WTC11 (cell line): ENCODE results near the gene MAP4. TPM values are rescaled to one million over a fixed set of nuclear protein-coding genes. Genes with fewer than 3 reads are reported as not detected.
"Not testable (repeated sequence)": the region's sequence is repeated elsewhere in the genome, so short reads cannot be mapped to it uniquely, and the experiment has no call there.

Source experiments
- ATAC-seq: fragments of 200-7000 bp; cut with Tn5 transposase; 2 replicates; pipeline ENCODE4 v1.10.0; 2021; ENCODE audit warnings: mild to moderate bottlenecking, moderate library complexity
- CTCF ChIA-PET: fragments of 300-600 bp; sonication (Branson Sonifier 250); formaldehyde crosslinking; loops from one replicate; lab custom pipeline; 2021; ENCODE audit warnings: antibody characterized with exemption; lab: Charles Lee
- POLR2A ChIA-PET: fragments of 350-600 bp; sonication (Branson Sonifier 250); formaldehyde crosslinking; loops from one replicate; lab custom pipeline; 2021; ENCODE audit warnings: antibody characterized with exemption; lab: Charles Lee
- DNase-seq: peaks from one replicate; pipeline ENCODE4 v3.0.0; 2021; ENCODE audit warnings: low spot score
- H3K27ac Mint-ChIP-seq: 2 replicates; pipeline ENCODE4 v1.8.0; 2021; ENCODE audit warnings: mixed read lengths
- H3K27me3 Mint-ChIP-seq: 2 replicates; pipeline ENCODE4 v1.8.0; 2021; ENCODE audit warnings: low read depth, mild to moderate bottlenecking, moderate library complexity, mixed read lengths
- H3K36me3 Mint-ChIP-seq: 2 replicates; pipeline ENCODE4 v1.8.0; 2021; ENCODE audit warnings: mixed read lengths
- H3K4me1 Mint-ChIP-seq: 2 replicates; pipeline ENCODE4 v1.8.0; 2022; ENCODE audit warnings: mixed read lengths
- H3K4me3 Mint-ChIP-seq: 2 replicates; pipeline ENCODE4 v1.8.0; 2021; ENCODE audit warnings: mild to moderate bottlenecking, moderate library complexity, mixed read lengths
- H3K9me3 Mint-ChIP-seq: 2 replicates; pipeline ENCODE4 v1.8.0; 2021; ENCODE audit warnings: mixed read lengths
- ESRRA ChIP-seq: sonication (generic); formaldehyde crosslinking; IDR thresholded peaks from 2 replicates; pipeline ENCODE4 v1.8.1; 2022; ENCODE audit warnings: mild to moderate bottlenecking, missing genetic modification reagents, borderline replicate concordance
- FOXP1 ChIP-seq: sonication (generic); formaldehyde crosslinking; IDR thresholded peaks from 2 replicates; pipeline ENCODE4 v1.8.0; 2022; ENCODE audit warnings: missing genetic modification reagents, mild to moderate bottlenecking, moderate library complexity, borderline replicate concordance
- MYBL2 ChIP-seq: sonication (generic); formaldehyde crosslinking; IDR thresholded peaks from 2 replicates; pipeline ENCODE4 v1.8.1; 2023; ENCODE audit warnings: mild to moderate bottlenecking, moderate library complexity, missing genetic modification reagents
- NFYB ChIP-seq: sonication (generic); formaldehyde crosslinking; conservative IDR thresholded peaks from 2 replicates; pipeline ENCODE4 v1.8.0; 2022; ENCODE audit warnings: low read depth, missing genetic modification reagents
- ZNF121 ChIP-seq: sonication (generic); formaldehyde crosslinking; IDR thresholded peaks from 2 replicates; pipeline ENCODE4 v1.8.0; 2023; ENCODE audit warnings: missing genetic modification reagents
- ZNF317 ChIP-seq: sonication (generic); formaldehyde crosslinking; IDR thresholded peaks from 2 replicates; pipeline ENCODE4 v1.8.1; 2023; ENCODE audit warnings: low read depth, mild to moderate bottlenecking, moderate library complexity, missing genetic modification reagents, borderline replicate concordance
- total RNA-seq: library from RNA; stranded (reverse); gene quantifications from 3 replicates; pipeline ENCODE4 v1.2.3, GENCODE V29; 2021
- TF ChIP-seq, protein P1 (sequence below): sonication (generic); formaldehyde crosslinking; IDR thresholded peaks from 2 replicates; pipeline ENCODE4 v1.8.1; 2023; ENCODE audit warnings: mild to moderate bottlenecking, missing genetic modification reagents
- TF ChIP-seq, protein P2 (sequence below): sonication (generic); formaldehyde crosslinking; conservative IDR thresholded peaks from 2 replicates; pipeline ENCODE4 v1.8.1; 2023; ENCODE audit warnings: mild to moderate bottlenecking, low read depth, missing genetic modification reagents, moderate library complexity
- TF ChIP-seq, protein P3 (sequence below): sonication (generic); formaldehyde crosslinking; IDR thresholded peaks from 2 replicates; pipeline ENCODE4 v1.8.1; 2023; ENCODE audit warnings: mild to moderate bottlenecking, missing genetic modification reagents
- TF ChIP-seq, protein P4 (sequence below): sonication (generic); formaldehyde crosslinking; IDR thresholded peaks from 2 replicates; pipeline ENCODE4 v1.8.1; 2023; ENCODE audit warnings: mild to moderate bottlenecking, moderate library complexity, missing genetic modification reagents
- TF ChIP-seq, protein P5 (sequence below): fragments of 250-450 bp; sonication (Bioruptor Pico); IDR thresholded peaks from 2 replicates; pipeline ENCODE4 v2.1.2; 2022; ENCODE audit warnings: mild to moderate bottlenecking, moderate library complexity
- TF ChIP-seq, protein P6 (sequence below): fragments of 250-450 bp; sonication (Bioruptor Pico); IDR thresholded peaks from 2 replicates; pipeline ENCODE4 v1.9.0; 2021; ENCODE audit warnings: mild to moderate bottlenecking

Gene MAP4
- total RNA-seq, 1 experiment from 2014 or later, result 199 TPM

DNA sequence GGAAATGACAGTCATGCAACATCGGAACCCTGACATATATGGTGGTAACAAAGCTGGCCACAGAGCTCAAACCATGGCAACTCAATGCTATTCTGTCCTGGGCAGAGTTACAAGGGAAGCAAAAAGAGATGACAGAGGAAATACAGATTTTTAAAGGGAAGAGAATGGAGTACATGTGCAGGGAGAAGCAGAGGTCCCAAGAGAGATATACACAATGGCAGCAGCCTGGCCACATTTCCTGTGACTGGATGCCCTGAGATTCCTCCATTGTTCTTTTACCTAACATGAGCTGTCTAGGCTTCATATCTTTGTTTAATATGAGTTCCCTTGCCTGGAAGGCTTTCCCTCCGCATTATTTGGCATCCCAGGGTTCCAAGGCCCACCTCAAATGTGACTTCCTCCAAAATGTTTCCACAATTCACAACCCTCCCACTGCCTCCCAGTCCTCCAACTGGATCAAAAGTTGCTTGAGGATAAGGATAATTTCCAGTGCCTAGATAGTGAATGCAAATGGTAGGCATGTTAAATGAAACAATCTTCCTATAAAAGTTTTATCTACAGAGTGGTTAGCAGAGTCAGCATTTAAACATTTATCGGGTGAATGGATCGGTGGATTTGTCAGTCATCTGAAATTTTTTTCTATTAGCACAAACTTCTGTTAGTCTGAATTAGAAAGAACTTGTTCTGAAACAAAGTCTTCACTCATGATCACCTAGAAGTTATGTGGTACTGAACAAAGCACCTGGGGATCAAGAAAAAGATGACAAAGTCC, 127.0 kb downstream of the MAP4 start (continued):
- TF ChIP-seq, protein P1, sequence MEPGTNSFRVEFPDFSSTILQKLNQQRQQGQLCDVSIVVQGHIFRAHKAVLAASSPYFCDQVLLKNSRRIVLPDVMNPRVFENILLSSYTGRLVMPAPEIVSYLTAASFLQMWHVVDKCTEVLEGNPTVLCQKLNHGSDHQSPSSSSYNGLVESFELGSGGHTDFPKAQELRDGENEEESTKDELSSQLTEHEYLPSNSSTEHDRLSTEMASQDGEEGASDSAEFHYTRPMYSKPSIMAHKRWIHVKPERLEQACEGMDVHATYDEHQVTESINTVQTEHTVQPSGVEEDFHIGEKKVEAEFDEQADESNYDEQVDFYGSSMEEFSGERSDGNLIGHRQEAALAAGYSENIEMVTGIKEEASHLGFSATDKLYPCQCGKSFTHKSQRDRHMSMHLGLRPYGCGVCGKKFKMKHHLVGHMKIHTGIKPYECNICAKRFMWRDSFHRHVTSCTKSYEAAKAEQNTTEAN (CRISPR knock-in tag), result no peak
- no peak for TF ChIP-seq ZNF317 (CRISPR knock-in tag)
- no peak for TF ChIP-seq MYBL2
- TF ChIP-seq, protein P2, sequence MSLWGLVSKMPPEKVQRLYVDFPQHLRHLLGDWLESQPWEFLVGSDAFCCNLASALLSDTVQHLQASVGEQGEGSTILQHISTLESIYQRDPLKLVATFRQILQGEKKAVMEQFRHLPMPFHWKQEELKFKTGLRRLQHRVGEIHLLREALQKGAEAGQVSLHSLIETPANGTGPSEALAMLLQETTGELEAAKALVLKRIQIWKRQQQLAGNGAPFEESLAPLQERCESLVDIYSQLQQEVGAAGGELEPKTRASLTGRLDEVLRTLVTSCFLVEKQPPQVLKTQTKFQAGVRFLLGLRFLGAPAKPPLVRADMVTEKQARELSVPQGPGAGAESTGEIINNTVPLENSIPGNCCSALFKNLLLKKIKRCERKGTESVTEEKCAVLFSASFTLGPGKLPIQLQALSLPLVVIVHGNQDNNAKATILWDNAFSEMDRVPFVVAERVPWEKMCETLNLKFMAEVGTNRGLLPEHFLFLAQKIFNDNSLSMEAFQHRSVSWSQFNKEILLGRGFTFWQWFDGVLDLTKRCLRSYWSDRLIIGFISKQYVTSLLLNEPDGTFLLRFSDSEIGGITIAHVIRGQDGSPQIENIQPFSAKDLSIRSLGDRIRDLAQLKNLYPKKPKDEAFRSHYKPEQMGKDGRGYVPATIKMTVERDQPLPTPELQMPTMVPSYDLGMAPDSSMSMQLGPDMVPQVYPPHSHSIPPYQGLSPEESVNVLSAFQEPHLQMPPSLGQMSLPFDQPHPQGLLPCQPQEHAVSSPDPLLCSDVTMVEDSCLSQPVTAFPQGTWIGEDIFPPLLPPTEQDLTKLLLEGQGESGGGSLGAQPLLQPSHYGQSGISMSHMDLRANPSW, result no peak
- TF ChIP-seq, protein P3, sequence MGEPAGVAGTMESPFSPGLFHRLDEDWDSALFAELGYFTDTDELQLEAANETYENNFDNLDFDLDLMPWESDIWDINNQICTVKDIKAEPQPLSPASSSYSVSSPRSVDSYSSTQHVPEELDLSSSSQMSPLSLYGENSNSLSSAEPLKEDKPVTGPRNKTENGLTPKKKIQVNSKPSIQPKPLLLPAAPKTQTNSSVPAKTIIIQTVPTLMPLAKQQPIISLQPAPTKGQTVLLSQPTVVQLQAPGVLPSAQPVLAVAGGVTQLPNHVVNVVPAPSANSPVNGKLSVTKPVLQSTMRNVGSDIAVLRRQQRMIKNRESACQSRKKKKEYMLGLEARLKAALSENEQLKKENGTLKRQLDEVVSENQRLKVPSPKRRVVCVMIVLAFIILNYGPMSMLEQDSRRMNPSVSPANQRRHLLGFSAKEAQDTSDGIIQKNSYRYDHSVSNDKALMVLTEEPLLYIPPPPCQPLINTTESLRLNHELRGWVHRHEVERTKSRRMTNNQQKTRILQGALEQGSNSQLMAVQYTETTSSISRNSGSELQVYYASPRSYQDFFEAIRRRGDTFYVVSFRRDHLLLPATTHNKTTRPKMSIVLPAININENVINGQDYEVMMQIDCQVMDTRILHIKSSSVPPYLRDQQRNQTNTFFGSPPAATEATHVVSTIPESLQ (CRISPR knock-in tag), result no peak
- TF ChIP-seq, protein P4, sequence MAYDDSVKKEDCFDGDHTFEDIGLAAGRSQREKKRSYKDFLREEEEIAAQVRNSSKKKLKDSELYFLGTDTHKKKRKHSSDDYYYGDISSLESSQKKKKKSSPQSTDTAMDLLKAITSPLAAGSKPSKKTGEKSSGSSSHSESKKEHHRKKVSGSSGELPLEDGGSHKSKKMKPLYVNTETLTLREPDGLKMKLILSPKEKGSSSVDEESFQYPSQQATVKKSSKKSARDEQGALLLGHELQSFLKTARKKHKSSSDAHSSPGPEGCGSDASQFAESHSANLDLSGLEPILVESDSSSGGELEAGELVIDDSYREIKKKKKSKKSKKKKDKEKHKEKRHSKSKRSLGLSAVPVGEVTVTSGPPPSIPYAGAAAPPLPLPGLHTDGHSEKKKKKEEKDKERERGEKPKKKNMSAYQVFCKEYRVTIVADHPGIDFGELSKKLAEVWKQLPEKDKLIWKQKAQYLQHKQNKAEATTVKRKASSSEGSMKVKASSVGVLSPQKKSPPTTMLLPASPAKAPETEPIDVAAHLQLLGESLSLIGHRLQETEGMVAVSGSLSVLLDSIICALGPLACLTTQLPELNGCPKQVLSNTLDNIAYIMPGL (CRISPR knock-in tag), result no peak
- TF ChIP-seq, protein P5, sequence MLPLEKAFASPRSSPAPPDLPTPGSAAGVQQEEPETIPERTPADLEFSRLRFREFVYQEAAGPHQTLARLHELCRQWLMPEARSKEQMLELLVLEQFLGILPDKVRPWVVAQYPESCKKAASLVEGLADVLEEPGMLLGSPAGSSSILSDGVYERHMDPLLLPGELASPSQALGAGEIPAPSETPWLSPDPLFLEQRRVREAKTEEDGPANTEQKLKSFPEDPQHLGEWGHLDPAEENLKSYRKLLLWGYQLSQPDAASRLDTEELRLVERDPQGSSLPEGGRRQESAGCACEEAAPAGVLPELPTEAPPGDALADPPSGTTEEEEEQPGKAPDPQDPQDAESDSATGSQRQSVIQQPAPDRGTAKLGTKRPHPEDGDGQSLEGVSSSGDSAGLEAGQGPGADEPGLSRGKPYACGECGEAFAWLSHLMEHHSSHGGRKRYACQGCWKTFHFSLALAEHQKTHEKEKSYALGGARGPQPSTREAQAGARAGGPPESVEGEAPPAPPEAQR (CRISPR knock-in tag), result no peak

DNA sequence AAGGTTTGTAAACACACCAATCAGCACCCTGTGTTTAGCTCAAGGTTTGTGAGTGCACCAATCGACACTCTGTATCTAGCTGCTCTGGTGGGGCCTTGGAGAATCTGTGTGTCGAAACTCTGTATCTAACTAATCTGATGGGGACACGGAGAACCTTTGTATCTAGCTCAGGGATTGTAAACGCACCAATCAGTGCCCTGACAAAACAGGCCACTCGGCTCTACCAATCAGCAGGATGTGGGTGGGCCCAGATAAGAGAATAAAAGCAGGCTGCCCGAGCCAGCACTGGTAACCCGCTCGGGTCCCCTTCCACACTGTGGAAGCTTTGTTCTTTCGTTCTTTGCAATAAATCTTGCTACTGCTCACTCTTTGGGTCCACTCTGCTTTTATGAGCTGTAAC, 128.2 kb downstream of the MAP4 start:
- H3K9me3 Mint-ChIP-seq, DNase-seq, H3K4me3 Mint-ChIP-seq, H3K27me3 Mint-ChIP-seq, ATAC-seq: not testable (repeated sequence)
- TF ChIP-seq NFYB (CRISPR knock-in tag), result peak; percentile 42; the same call in 1 of the 2 replicates
- H3K36me3 Mint-ChIP-seq, result peaks cover 24% of the 10 kb centered on the region
- H3K27ac Mint-ChIP-seq, result peak overlapping the region; percentile 38; the same call in 1 of the 2 replicates
- CTCF ChIA-PET, result interaction anchor here (1.2 kb wide), 2 partner anchors 51 to 263 kb away, joined by 3 to 5 read pairs; no protein-coding TSS in a partner anchor
- POLR2A ChIA-PET, result interaction anchor here (0.6 kb wide), 1 partner anchor 97 kb away, joined by 5 read pairs; no protein-coding TSS in a partner anchor
- H3K4me1 Mint-ChIP-seq, result peaks cover 39% of the 10 kb centered on the region

DNA sequence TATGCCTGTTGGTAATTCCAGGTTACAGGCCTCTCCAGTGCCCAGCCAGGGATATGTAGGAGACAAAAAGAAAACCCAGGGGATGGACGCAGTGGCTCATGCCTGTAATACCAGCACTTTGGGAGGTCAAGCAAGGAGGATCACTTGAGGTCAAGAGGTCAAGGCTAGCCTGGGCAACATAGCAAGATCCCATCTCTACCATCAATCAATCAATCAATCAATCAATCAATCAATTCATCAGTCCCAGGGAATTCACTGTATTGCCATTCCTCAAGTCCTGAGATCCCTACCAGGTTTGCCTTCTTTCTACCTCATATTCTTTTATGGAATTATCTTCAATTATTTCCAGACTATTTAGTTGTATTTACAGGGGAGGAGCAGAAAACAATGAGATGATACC, 131.0 kb downstream of the MAP4 start:
- CTCF ChIA-PET, result no interaction called here
- H3K27ac Mint-ChIP-seq, result 0 out of 2 replicates have a peak overlapping the region, but pooled peaks have one; percentile 1
- POLR2A ChIA-PET, result no interaction called here

More for the DNA sequence above, 131.0 kb downstream of the MAP4 start:
- DNase-seq, result no peak
- TF ChIP-seq, protein P6, sequence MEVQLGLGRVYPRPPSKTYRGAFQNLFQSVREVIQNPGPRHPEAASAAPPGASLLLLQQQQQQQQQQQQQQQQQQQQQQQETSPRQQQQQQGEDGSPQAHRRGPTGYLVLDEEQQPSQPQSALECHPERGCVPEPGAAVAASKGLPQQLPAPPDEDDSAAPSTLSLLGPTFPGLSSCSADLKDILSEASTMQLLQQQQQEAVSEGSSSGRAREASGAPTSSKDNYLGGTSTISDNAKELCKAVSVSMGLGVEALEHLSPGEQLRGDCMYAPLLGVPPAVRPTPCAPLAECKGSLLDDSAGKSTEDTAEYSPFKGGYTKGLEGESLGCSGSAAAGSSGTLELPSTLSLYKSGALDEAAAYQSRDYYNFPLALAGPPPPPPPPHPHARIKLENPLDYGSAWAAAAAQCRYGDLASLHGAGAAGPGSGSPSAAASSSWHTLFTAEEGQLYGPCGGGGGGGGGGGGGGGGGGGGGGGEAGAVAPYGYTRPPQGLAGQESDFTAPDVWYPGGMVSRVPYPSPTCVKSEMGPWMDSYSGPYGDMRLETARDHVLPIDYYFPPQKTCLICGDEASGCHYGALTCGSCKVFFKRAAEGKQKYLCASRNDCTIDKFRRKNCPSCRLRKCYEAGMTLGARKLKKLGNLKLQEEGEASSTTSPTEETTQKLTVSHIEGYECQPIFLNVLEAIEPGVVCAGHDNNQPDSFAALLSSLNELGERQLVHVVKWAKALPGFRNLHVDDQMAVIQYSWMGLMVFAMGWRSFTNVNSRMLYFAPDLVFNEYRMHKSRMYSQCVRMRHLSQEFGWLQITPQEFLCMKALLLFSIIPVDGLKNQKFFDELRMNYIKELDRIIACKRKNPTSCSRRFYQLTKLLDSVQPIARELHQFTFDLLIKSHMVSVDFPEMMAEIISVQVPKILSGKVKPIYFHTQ, result no peak
- TF ChIP-seq ZNF121 (peak; percentile 88), FOXP1 (CRISPR knock-in tag) (no peak), ESRRA (CRISPR knock-in tag) (no peak)
- Mint-ChIP-seq H3K9me3 (peaks cover 15% of the 10 kb centered on the region), H3K36me3 (peaks cover 34% of the 10 kb centered on the region), H3K4me1 (peaks cover 11% of the 10 kb centered on the region), H3K27me3 (no peaks in the 10 kb centered on the region), H3K4me3 (no peak overlapping the region)
- ATAC-seq, result no peak
